Measurements from ENCODE around the gene TLDC2.

TLDC2 gene

DNA sequence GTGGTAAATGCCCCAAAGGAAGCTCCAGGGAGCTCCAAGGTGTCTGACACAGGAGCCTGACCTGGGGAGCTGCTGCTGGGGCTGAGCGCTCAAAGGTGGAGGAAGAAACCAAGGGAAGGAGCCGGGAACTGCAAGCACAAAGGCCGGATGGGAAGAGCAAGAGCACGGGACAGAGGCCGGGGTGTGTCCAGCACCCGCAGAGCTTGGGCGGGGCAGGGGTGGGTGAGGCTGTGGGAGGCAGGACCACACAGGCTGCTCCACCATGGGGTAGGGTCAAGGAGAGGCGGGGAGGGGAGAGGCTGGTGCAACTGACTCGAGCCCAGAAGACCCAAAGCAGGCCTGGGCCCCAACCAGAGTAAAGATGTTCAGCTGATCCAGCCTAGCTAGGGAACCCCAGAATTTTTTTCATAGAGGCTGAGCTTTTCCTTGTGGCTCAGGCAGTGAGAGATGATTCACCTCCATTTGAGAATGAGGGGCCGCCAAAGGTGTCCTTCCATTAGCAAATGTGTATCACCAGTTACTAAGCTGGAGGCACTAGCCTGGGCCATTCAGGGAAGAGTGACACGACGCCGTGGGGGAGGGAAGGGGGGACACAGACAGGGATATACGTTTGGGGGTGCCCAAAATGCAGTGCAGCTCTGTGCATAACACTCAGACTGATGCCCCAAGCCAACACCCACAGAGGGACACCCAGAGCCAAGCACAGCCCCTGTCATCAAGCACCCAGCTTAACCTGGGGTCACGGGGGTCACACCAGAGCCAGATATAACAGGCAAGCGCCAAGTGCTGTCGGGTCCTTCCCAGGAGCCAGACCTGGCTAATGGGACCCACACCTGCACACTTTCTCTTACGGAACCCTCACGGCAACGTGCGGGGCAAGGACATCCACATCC lies 21.3 kb upstream of the TLDC2 start:
- H3K4me1 ChIP-seq = no peaks in the 10 kb centered on the region
- no peak overlapping the region for H3K4me3 ChIP-seq (ENCODE audit: low read depth, low read length)
- TF ChIP-seq, protein P1, sequence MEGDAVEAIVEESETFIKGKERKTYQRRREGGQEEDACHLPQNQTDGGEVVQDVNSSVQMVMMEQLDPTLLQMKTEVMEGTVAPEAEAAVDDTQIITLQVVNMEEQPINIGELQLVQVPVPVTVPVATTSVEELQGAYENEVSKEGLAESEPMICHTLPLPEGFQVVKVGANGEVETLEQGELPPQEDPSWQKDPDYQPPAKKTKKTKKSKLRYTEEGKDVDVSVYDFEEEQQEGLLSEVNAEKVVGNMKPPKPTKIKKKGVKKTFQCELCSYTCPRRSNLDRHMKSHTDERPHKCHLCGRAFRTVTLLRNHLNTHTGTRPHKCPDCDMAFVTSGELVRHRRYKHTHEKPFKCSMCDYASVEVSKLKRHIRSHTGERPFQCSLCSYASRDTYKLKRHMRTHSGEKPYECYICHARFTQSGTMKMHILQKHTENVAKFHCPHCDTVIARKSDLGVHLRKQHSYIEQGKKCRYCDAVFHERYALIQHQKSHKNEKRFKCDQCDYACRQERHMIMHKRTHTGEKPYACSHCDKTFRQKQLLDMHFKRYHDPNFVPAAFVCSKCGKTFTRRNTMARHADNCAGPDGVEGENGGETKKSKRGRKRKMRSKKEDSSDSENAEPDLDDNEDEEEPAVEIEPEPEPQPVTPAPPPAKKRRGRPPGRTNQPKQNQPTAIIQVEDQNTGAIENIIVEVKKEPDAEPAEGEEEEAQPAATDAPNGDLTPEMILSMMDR (IDR thresholded peaks at IDR 0.05) = no peak

DNA sequence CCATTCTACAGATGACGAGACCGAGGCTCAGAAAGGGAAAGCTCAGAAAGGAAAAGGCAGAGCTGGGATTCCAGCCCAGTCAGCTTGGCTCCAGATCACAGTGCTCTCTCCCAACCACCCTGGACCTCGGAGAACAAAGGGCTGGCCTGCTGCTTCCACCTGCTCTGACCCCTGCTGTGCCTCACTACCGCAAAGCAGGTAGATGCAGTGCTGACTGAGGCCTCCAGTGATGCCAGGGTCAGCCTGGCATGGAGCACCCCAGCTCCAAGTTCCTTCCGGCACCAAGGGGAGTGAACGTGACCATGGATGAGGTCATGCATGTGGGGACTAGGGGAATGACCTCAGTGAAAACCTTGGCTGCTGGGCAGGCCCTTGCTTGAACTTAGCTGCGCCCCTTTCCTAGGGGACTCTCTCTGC lies 20.7 kb upstream of the TLDC2 start:
- Histone ChIP-seq H3K9me3 (ENCODE audit: control insufficient read depth, low read length) (no peaks in the 10 kb centered on the region), H2AFZ (no peak overlapping the region), H3K27ac (peak overlapping the region; percentile 24), H3K4me3 (ENCODE audit: low read depth, low read length) (no peak overlapping the region), H3K79me2 (peaks cover 80% of the 10 kb centered on the region), H3K9ac (no peak overlapping the region), H3K27me3 (ENCODE audit: control insufficient read depth, insufficient read depth, low read length) (no peaks in the 10 kb centered on the region), H3K36me3 (ENCODE audit: control insufficient read depth, insufficient read depth, low read length) (no peaks in the 10 kb centered on the region), H3K4me1 (no peaks in the 10 kb centered on the region), H3K4me2 (ENCODE audit: low read length) (no peak overlapping the region)
- TF ChIP-seq, protein P1 (IDR thresholded peaks at IDR 0.05) = no peak

More for the DNA sequence above, 21.3 kb upstream of the TLDC2 start:
- H3K9ac ChIP-seq = no peak overlapping the region
- H3K9me3 ChIP-seq (ENCODE audit: control insufficient read depth, low read length) = no peaks in the 10 kb centered on the region
- no peaks in the 10 kb centered on the region for H3K36me3 ChIP-seq (ENCODE audit: control insufficient read depth, insufficient read depth, low read length)
- no peak overlapping the region for H2AFZ ChIP-seq
- H3K79me2 ChIP-seq = peaks cover 78% of the 10 kb centered on the region
- H3K27me3 ChIP-seq (ENCODE audit: control insufficient read depth, insufficient read depth, low read length) = no peaks in the 10 kb centered on the region
- H3K4me2 ChIP-seq (ENCODE audit: low read length) = no peak overlapping the region
- H3K27ac ChIP-seq = peak overlapping the region; percentile 24

DNA sequence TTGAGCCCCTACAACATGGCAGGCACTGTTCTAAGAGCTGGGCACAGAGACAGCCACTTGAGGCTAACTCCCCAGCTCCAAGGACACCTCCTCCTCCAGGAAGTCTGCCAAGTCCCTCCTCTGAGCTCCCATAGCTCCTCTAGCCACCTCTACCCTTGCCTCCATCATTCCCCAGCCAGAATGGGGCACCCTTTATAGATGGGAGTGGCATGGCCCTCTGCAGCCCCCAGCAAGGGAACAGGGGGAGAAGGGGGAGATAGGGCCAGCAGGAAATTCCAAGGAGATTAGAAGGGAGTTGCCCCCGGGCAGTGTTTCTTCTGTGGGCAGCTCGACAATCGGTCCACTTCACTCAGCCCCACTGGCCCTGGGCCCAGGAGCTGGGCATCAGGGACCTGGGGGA lies 19.7 kb upstream of the TLDC2 start:
- Histone ChIP-seq H3K9me3 (ENCODE audit: control insufficient read depth, low read length) (no peaks in the 10 kb centered on the region), H3K79me2 (peaks cover 84% of the 10 kb centered on the region), H3K4me3 (ENCODE audit: low read depth, low read length) (no peak overlapping the region), H3K27me3 (ENCODE audit: control insufficient read depth, insufficient read depth, low read length) (no peaks in the 10 kb centered on the region), H3K9ac (no peak overlapping the region), H3K27ac (peak overlapping the region; percentile 42), H3K4me2 (ENCODE audit: low read length) (no peak overlapping the region), H3K36me3 (ENCODE audit: control insufficient read depth, insufficient read depth, low read length) (no peaks in the 10 kb centered on the region), H2AFZ (no peak overlapping the region), H3K4me1 (no peaks in the 10 kb centered on the region)
- TF ChIP-seq, protein P1 (IDR thresholded peaks at IDR 0.05) = no peak

DNA sequence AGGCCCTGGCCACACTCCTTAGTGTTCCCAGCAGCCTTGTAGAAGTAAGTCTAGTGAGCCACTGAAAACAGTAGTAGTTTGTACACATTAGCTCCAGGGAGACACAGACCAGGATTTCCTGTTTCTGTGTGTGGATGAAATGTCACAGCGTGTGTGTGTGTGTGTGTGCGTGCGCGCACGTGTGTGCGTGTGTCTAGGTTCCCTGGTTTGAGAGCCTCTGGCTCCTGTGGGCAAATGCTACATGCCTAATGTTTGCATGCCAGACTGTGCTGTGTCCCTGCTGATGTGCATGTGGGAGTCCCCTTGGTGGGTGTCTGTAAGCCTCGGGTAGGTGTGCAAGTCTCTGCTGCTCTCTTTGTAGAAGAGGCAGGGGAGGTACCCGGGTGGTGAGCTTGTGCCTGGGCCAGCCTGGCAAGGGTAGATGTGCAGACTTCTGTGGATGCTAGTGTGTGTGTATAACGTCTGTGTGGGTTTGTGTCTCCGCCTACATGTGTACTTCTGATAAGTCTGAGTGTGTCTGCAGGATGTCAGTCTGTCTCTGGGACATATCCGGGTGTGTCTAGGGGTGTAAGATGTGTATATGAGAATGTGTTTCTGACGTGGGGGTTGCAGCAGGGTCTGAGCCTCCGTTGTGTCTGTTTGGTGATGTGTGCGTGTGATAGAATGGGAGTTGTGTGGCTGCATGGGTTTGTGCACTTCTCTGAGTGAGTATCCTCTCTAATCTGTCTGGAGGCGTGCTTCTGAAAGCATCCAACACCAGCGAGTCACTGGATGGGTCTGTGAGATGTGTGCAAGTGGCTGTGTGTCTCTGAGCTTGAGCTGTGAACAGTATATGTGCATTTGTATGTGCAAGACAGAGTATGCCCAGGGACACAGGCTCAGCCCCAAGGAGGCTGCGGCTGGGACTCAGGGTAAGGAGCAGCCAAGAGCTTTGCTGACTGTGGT lies 19.0 kb upstream of the TLDC2 start:
- H3K27ac ChIP-seq = peak overlapping the region; percentile 42
- H3K4me2 ChIP-seq (ENCODE audit: low read length) = no peak overlapping the region
- H3K9me3 ChIP-seq (ENCODE audit: control insufficient read depth, low read length) = no peaks in the 10 kb centered on the region
- H2AFZ ChIP-seq = no peak overlapping the region
- H3K36me3 ChIP-seq (ENCODE audit: control insufficient read depth, insufficient read depth, low read length) = no peaks in the 10 kb centered on the region
- H3K4me3 ChIP-seq (ENCODE audit: low read depth, low read length) = no peak overlapping the region
- peaks cover 3% of the 10 kb centered on the region for H3K4me1 ChIP-seq
- H3K79me2 ChIP-seq = peaks cover 81% of the 10 kb centered on the region
- H3K9ac ChIP-seq = no peak overlapping the region
- TF ChIP-seq, protein P1 (IDR thresholded peaks at IDR 0.05) = no peak
- no peaks in the 10 kb centered on the region for H3K27me3 ChIP-seq (ENCODE audit: control insufficient read depth, insufficient read depth, low read length)

Data from parathyroid adenoma (tissue), 2 donors.